Measurements from ENCODE around the gene COPE. TPM values are rescaled to one million over a fixed set of nuclear protein-coding genes. Genes with fewer than 3 reads are reported as not detected.

The COPE gene
- total RNA-seq, 6 donors from 2014 or later: 124 to 250 (median 191) TPM

DNA sequence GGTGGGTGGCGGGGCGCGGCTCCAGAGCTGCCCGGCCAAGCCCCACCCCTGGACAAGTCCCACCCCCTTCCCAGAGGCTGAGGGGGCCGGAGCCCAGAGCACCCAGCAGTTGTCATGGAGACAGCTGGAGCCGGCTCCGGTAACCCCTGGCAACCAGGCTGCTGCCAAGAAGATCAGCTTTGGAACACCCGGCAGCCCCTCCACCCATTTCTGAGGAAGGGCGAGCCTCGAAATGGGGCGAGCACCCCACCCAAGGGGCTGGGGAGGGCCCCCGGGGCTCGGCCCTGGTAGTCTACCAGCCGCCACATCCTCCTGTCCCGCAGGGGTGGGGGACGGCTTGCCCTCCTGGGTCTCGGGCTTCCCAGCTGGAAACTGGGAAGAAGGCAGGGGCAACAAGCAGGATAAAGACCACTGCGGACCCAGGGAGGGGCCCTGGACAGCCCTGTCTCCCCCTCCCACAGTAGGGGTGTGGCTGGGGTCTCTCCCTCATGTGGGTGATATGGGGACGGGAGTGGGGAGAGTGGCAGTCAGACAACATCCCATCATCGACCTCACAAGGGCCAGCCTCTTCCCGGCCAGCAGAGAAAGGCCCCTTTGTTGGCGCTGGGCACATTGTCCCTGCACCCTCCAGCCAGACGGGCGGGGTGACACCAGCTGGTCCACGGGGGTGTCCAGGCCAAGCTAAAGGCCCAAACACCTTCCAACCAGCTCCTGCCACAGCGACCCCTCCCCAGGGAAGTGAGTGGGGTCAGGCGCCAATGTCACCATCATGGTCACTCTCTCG is 24.7 kb downstream of the COPE start:
- DNase-seq (no peak), ATAC-seq (ENCODE audit: low FRiP score in 2 of 2) (no peak)
- WGBS, 2 donors: 6 to 9% methylated on average over 7 to 25 of the region's 28 CpGs
- Histone ChIP-seq H3K9me3 (no peaks in the 10 kb centered on the region), H3K27ac (no peak overlapping the region), H3K36me3 (peaks cover 0 to 9% (median 7%) of the 10 kb centered on the region in 4 donors), H3K27me3 (peaks cover 0 to 26% (median 14%) of the 10 kb centered on the region in 4 donors), H3K4me3 (peak overlapping the region in 3 of 4 donors; percentile 36 to 45 (median 39)), H3K4me1 (peaks cover 16 to 25% (median 18%) of the 10 kb centered on the region in 4 donors)
- TF ChIP-seq EP300 (IDR thresholded peaks at IDR 0.05) (no peak), POLR2A (IDR thresholded peaks at IDR 0.05) (no peak), POLR2AphosphoS5 (IDR thresholded peaks at IDR 0.05) (no peak)
- TF ChIP-seq, protein P1, sequence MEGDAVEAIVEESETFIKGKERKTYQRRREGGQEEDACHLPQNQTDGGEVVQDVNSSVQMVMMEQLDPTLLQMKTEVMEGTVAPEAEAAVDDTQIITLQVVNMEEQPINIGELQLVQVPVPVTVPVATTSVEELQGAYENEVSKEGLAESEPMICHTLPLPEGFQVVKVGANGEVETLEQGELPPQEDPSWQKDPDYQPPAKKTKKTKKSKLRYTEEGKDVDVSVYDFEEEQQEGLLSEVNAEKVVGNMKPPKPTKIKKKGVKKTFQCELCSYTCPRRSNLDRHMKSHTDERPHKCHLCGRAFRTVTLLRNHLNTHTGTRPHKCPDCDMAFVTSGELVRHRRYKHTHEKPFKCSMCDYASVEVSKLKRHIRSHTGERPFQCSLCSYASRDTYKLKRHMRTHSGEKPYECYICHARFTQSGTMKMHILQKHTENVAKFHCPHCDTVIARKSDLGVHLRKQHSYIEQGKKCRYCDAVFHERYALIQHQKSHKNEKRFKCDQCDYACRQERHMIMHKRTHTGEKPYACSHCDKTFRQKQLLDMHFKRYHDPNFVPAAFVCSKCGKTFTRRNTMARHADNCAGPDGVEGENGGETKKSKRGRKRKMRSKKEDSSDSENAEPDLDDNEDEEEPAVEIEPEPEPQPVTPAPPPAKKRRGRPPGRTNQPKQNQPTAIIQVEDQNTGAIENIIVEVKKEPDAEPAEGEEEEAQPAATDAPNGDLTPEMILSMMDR (IDR thresholded peaks at IDR 0.05): no peak

DNA sequence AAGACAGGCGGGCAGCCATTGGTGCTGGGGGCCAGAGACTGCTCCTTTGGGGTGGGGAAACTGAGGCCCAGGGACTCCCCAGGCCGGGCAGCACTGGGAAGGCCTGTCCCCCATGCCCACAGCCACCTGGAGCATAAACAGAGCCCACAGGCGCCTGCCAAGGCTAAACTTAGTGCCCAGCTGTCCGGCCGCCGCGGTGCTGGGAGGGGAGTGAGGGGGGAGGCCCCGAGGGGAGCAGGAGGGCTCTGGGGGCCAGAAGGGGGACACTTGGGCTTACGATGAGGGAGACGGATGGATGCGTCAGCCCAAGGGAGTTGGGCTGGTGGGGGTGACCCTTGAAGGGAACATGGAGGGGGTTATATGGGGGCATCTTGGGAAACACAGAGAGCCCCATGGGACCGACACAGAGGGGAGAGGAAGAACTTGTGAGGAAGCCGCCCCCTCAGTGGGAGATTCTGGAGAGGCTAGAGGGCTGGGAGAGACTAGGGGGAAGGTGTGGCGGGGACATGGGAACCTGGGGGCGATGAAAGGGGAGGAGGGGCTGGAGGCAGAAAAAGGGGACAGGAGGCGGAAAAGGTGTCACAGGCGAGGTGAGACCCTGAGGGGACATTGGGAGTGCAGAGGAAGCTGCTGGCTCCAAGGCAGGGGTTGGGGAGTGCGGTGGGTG is 25.5 kb downstream of the COPE start:
- whole genome bisulfite sequencing, 2 donors: 48 to 64% methylated on average over 16 to 18 of the region's 18 CpGs
- Histone ChIP-seq H3K4me3 (no peak overlapping the region), H3K4me1 (peaks cover 16 to 25% (median 18%) of the 10 kb centered on the region in 4 donors), H3K27ac (no peak overlapping the region), H3K36me3 (peaks cover 0 to 2% (median under 1%) of the 10 kb centered on the region in 4 donors), H3K27me3 (peaks cover 0 to 26% (median 14%) of the 10 kb centered on the region in 4 donors), H3K9me3 (no peaks in the 10 kb centered on the region)
- TF ChIP-seq, protein P1 (IDR thresholded peaks at IDR 0.05): no peak
- no peak for TF ChIP-seq EP300 (IDR thresholded peaks at IDR 0.05)
- TF ChIP-seq POLR2A (IDR thresholded peaks at IDR 0.05): no peak
- TF ChIP-seq POLR2AphosphoS5 (IDR thresholded peaks at IDR 0.05): no peak
- ATAC-seq (ENCODE audit: low FRiP score in 2 of 2): no peak
- DNase-seq: peak in 1 of 2 donors; percentile 74

DNA sequence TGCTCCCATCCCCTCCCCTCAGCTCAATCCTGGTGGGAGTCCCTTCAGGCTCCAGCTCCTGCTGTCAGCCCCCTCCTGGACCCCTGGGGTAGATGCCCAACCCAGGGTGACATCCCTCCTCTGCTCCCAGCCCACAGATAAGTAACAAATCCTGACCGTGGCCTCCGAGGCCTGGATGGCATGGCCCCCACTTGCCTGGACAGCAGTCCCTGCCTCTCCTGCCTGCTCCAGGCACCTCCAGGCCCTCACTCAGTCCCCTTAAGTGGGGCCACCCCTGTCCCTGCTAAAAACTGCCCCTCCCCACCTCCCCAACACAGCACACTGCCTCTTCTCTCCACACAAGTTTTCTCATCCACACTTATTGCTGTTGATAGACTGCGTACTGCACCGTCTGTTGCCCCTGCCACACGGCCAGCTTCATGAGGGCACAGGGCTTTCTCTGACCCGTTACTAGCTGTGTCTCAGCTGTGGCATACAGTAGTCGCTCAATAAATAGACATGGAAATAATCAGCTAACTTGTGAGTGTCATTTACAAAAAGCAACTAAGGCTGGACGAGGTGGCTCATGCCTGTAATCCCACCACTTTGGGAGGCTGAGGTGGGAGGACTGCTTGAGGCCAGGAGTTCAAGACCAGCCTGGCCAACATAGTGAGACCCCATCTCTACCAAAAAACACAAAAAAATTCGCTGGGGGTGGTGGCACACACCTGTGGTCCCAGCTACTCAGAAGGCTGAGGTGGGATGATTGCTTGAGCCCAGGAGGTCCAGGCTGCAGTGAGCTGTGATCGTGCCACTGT is 29.0 kb downstream of the COPE start:
- 84 to 86% methylated on average over 10 of the region's 10 CpGs for WGBS, 2 donors
- TF ChIP-seq POLR2AphosphoS5 (IDR thresholded peaks at IDR 0.05): no peak
- no peak for DNase-seq
- Histone ChIP-seq H3K27me3 (peaks cover 0 to 12% (median 7%) of the 10 kb centered on the region in 4 donors), H3K4me3 (no peak overlapping the region), H3K27ac (no peak overlapping the region), H3K9me3 (no peaks in the 10 kb centered on the region), H3K36me3 (no peaks in the 10 kb centered on the region), H3K4me1 (peaks cover 5 to 12% (median 7%) of the 10 kb centered on the region in 4 donors)
- no peak for ATAC-seq (ENCODE audit: low FRiP score in 2 of 2)

DNA sequence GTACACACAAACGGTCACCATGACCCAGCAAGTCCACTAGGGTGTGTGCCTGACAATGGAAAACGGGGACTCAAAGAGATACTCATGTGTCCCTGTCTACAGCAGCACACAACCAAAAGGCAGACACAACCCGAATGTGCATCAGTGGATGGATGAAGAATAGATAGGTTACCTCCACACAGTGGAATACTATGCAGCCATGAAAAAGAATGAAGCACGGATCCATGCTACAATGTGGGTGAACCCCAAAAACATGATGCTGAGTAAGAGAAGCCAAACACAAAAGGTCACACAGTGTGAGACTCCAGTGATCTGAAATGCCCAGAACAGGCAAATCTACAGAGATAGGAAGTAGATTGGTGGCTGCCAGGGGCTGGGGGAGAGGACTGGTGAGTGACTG is 32.2 kb downstream of the COPE start:
- H3K4me1 ChIP-seq: no peaks in the 10 kb centered on the region
- H3K4me3 ChIP-seq: no peak overlapping the region
- DNase-seq (no peak), ATAC-seq (ENCODE audit: low FRiP score in 2 of 2) (no peak)
- TF ChIP-seq EP300 (IDR thresholded peaks at IDR 0.05): no peak
- no peak for TF ChIP-seq POLR2AphosphoS5 (IDR thresholded peaks at IDR 0.05)
- TF ChIP-seq, protein P1 (IDR thresholded peaks at IDR 0.05): no peak
- TF ChIP-seq POLR2A (IDR thresholded peaks at IDR 0.05): no peak
- H3K9me3 ChIP-seq: no peaks in the 10 kb centered on the region
- H3K27ac ChIP-seq: no peak overlapping the region
- WGBS, 2 donors: 93 to 98% methylated on average over 4 of the region's 4 CpGs
- no peaks in the 10 kb centered on the region for H3K36me3 ChIP-seq
- no peaks in the 10 kb centered on the region for H3K27me3 ChIP-seq
